GM21390 (cell line): ENCODE measurements around the gene GASK1A.
"Not testable (repeated sequence)": the region's sequence is repeated elsewhere in the genome, so short reads cannot be mapped to it uniquely, and the experiment has no call there.

ENCODE experiments used
- ATAC-seq: cut with Tn5 transposase; IDR thresholded peaks from one replicate; pipeline ENCODE4 v1.9.1; 2021; ENCODE audit not compliant: unreplicated experiment

Gene GASK1A

GRCh38 chr3:42979044-42979972 is at the start of gene GASK1A:
Gene GASK1A, plus strand, starts transcription at chr3:42979311. Its CDS starts 332 bp downstream, at chr3:42979643.
- no peak for ATAC-seq

- no peak for ATAC-seq
Observed at GRCh38 chr3:42934111-42934510, 45.0 kb upstream of the GASK1A start.

DNA sequence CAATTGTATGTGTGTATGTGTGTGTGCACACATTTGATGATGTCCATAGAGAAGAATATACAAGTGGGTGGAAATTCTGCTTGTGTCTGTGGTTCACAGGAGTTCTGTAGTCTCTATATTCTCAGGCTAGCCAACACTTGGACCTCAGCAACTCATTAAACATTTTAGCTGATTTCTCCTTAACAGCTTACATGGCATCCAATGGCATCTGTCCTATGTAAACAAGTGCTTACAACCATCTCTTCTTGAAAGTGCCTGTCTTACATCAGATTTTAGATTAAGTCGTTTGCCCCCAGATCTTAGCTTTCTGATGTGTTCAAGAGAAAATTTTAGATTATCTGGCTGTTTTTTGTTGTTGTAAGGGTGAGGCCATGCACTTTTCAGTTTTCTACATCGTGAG is 44.2 kb upstream of the GASK1A start:
- no peak for ATAC-seq

- ATAC-seq = no peak
Observed at GRCh38 chr3:42935472-42935871, 43.6 kb upstream of the GASK1A start.

GRCh38 chr3:42936157-42936981 is 42.7 kb upstream of the GASK1A start:
- ATAC-seq = no peak

GRCh38 chr3:42937334-42937733 is 41.8 kb upstream of the GASK1A start:
- no peak for ATAC-seq

GRCh38 chr3:42942693-42943092 is 36.4 kb upstream of the GASK1A start:
- no peak for ATAC-seq

DNA sequence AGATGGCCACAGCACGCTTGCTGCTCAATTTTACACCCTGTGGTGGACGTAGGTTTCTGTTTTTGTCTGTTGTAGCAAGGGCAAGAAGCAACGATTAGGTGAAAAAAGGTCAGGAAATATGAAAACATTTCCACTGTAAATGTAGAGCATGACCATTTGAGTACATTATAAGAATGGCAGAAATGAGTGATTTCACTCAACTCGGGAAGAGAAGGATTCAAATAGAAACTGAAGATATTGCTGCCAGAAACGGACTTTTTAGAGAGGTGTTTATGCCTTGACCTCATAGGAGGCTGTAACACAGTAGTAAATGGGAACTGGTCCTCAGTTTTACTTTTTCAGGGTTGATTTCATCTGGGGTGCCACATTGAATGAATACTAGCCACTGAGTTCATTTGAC is 33.1 kb upstream of the GASK1A start:
- no peak for ATAC-seq

DNA sequence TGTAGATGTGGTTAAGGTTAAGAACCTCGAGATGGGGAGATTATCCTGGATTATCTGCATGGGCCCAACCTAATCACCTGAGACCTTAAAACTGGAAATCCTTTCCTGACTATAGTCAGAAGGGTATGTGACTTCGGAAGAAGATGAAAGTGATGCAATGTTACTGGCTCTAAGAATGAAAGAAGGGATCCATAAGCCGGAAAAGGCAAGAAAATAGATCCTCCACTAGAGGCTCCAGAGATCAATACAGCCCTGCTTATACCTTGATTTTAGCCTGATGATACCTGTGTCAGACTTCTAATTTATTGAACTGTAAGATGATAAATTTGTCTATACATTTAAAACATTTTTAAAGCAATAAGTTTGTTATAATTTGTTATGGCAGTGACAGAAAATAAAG is 21.5 kb upstream of the GASK1A start:
- ATAC-seq = no peak

- ATAC-seq = no peak
Observed at GRCh38 chr3:42960282-42960681, 18.8 kb upstream of the GASK1A start.

GRCh38 chr3:42960786-42961185 is 18.3 kb upstream of the GASK1A start:
- no peak for ATAC-seq

GRCh38 chr3:42961633-42962032 is 17.5 kb upstream of the GASK1A start:
- no peak for ATAC-seq

GRCh38 chr3:42963269-42963668 is 15.8 kb upstream of the GASK1A start:
- ATAC-seq = no peak

GRCh38 chr3:42964266-42964665 is 14.8 kb upstream of the GASK1A start:
- no peak for ATAC-seq

DNA sequence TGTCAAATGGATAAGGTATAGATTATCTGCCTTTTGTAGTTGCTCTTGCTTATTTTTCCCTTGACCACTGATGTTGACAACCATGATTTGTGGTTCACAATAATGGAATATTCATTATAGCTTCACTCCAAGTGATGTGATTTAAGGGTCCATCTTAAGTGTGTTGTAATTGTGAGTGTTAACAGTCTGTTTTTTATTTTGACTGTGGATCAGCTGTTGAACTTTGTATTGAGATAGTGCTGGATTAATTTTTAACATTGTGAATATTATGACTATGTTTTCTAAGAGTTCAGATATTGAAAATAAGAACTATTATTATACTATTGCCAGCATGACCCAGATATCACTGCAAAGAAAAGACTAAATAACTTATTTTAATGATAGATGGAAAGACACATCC is 8.6 kb upstream of the GASK1A start:
- ATAC-seq = no peak

GRCh38 chr3:42970976-42971772 is 7.9 kb upstream of the GASK1A start:
- ATAC-seq = no peak

DNA sequence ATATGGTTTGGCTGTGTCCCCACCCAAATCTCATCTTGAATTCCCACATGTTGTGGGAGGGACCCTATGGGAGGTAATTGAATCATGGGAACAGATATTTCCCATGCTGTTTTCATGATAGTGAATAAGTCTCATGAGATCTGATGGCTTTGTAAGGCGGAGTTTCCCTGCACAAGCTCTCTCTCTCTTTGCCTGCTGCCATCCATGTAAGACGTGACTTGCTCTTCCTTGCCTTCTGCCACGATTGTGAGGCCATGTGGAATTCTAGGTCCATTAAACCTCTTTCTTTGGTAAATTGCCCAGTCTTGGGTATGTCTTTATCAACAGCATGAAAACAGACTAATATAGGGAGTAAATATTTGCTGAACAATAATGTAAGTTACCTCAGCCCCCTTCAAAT is 4.2 kb upstream of the GASK1A start:
- not testable (repeated sequence) for ATAC-seq

- no peak for ATAC-seq
Observed at GRCh38 chr3:42975456-42975855, 3.7 kb upstream of the GASK1A start.

DNA sequence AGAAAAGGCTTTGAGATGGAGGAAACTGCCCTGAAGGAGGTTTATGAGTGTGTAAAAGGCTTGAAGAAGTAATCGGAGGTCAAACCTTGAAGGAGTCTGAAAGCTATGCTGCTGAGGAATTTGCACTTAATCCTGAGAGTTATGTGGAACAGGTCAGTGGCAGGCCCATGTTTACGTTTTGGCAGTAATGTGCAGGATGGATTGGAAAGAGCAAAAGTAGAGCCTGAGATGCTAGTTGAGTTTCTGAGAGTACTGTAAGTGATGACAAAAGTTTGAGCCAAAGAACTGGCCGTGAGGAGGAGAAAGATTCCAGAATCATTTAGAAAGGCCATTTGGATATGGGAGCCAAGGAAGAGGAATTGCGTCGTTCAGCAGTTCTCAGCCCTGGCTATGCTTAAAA is 3.2 kb upstream of the GASK1A start:
- ATAC-seq = no peak

DNA sequence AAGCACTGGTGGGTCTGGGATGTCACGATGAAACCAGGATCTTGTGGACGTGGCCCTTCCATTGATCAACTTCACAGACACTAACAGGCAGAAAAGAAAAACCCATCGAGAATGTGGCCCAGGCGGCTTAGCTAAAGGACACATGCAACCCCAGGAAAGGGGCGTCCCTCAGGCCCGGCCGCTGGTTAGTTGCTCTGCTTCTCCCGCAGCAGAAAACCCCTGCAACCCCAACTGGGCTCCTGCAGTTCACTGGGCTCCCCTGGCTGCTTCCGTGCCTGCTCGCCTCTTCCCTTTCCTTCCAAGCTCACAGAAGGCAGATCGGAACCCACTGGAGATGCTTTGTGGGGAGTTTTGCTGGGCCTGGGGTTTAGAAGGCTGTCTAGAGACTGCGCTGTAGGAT is 1.1 kb downstream of the GASK1A start:
- ATAC-seq = no peak

DNA sequence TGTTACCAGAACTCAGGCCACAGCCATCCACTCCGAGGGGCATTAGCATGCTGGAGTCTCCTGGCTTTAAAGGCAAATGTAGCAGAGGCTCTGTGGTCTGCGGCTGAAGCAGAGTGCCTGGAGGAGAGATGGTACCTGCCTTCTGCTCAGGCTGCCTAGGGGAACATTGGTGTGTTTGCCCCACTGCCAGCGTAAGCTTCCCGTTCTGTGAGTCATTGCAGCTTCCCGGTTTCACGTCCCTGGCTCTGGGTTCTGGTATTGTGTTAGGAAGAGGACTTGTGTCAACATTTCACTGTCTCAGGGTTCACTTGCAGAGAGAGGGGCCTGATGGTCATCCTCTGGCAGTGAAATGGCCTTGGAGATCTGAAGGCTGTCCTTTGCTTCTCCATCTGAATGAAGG is 1.8 kb downstream of the GASK1A start:
- ATAC-seq = no peak
